ENCODE results near the gene GARRE1.

Gene GARRE1

GRCh38 chr19:34287662-34288140 lies 33.3 kb downstream of the GARRE1 start:
- no peak for TF ChIP-seq REST (IDR thresholded peaks at IDR 0.05; ENCODE audit: insufficient read depth in 1 of 2, low read depth in 2 of 2, low read length in 2 of 2)
- no peak for TF ChIP-seq TAF1 (IDR thresholded peaks at IDR 0.05; ENCODE audit: borderline replicate concordance, insufficient read depth, low read length)
- no peak for TF ChIP-seq SIN3A (IDR thresholded peaks at IDR 0.05; ENCODE audit: borderline replicate concordance, insufficient read depth, low read length)
- no peak for TF ChIP-seq POLR2AphosphoS5 (IDR thresholded peaks at IDR 0.05; ENCODE audit: low read depth, low read length)
- TF ChIP-seq FOXP2 (optimal IDR thresholded peaks at IDR 0.05; ENCODE audit: borderline replicate concordance, extremely low read depth, extremely low read length, insufficient read depth) = no peak

GRCh38 chr19:34288381-34288780 lies 34.0 kb downstream of the GARRE1 start:
- TF ChIP-seq FOXP2 (optimal IDR thresholded peaks at IDR 0.05; ENCODE audit: borderline replicate concordance, extremely low read depth, extremely low read length, insufficient read depth) (no peak), POLR2AphosphoS5 (IDR thresholded peaks at IDR 0.05; ENCODE audit: low read depth, low read length) (no peak), SIN3A (IDR thresholded peaks at IDR 0.05; ENCODE audit: borderline replicate concordance, insufficient read depth, low read length) (no peak), TAF1 (IDR thresholded peaks at IDR 0.05; ENCODE audit: borderline replicate concordance, insufficient read depth, low read length) (no peak), REST (IDR thresholded peaks at IDR 0.05; ENCODE audit: insufficient read depth in 1 of 2, low read depth in 2 of 2, low read length in 2 of 2) (no peak)

GRCh38 chr19:34291235-34291634 lies 36.9 kb downstream of the GARRE1 start:
- TF ChIP-seq FOXP2 (optimal IDR thresholded peaks at IDR 0.05; ENCODE audit: borderline replicate concordance, extremely low read depth, extremely low read length, insufficient read depth) = no peak
- TF ChIP-seq POLR2AphosphoS5 (IDR thresholded peaks at IDR 0.05; ENCODE audit: low read depth, low read length) = no peak
- TF ChIP-seq SIN3A (IDR thresholded peaks at IDR 0.05; ENCODE audit: borderline replicate concordance, insufficient read depth, low read length) = no peak
- TF ChIP-seq REST (IDR thresholded peaks at IDR 0.05; ENCODE audit: insufficient read depth in 1 of 2, low read depth in 2 of 2, low read length in 2 of 2) = no peak
- no peak for TF ChIP-seq TAF1 (IDR thresholded peaks at IDR 0.05; ENCODE audit: borderline replicate concordance, insufficient read depth, low read length)

- TF ChIP-seq SIN3A (IDR thresholded peaks at IDR 0.05; ENCODE audit: borderline replicate concordance, insufficient read depth, low read length) (no peak), POLR2AphosphoS5 (IDR thresholded peaks at IDR 0.05; ENCODE audit: low read depth, low read length) (no peak), REST (IDR thresholded peaks at IDR 0.05; ENCODE audit: insufficient read depth in 1 of 2, low read depth in 2 of 2, low read length in 2 of 2) (no peak), TAF1 (IDR thresholded peaks at IDR 0.05; ENCODE audit: borderline replicate concordance, insufficient read depth, low read length) (no peak)
Observed at GRCh38 chr19:34295103-34295502, 40.7 kb downstream of the GARRE1 start.

Measured in PFSK-1 (cell line).